Neural cell (in vitro differentiated cells): Measurements from ENCODE around the gene SYNGR1.

Experiments
- EZH2 ChIP-seq: fragments of 200-600, 300-800 bp; shearing (Covaris generic), sonication (generic); IDR thresholded peaks from 2 replicates; pipeline ENCODE4 v1.6.1; 2014; ENCODE audit warnings: antibody characterized with exemption, low read length, borderline replicate concordance, mild to moderate bottlenecking; ENCODE audit not compliant: insufficient read depth, poor library complexity, severe bottlenecking
- RAD21 ChIP-seq: fragments of 450-650 bp; conservative IDR thresholded peaks from 2 replicates; pipeline ENCODE4 v1.6.1; 2014; ENCODE audit warnings: antibody characterized with exemption, mild to moderate bottlenecking, moderate library complexity
- TAF1 ChIP-seq: IDR thresholded peaks from 2 replicates; pipeline ENCODE4 v1.6.1; 2012; ENCODE audit warnings: low read depth
- TF ChIP-seq, protein P1 (sequence below): fragments of 450-650 bp; IDR thresholded peaks from 2 replicates; pipeline ENCODE4 v1.5.1; 2014; ENCODE audit warnings: antibody characterized with exemption, mild to moderate bottlenecking, moderate library complexity; ENCODE audit not compliant: poor library complexity, severe bottlenecking
- TF ChIP-seq, protein P2 (sequence below): IDR thresholded peaks from 2 replicates; pipeline ENCODE4 v1.6.1; 2012; ENCODE audit warnings: borderline replicate concordance

DNA sequence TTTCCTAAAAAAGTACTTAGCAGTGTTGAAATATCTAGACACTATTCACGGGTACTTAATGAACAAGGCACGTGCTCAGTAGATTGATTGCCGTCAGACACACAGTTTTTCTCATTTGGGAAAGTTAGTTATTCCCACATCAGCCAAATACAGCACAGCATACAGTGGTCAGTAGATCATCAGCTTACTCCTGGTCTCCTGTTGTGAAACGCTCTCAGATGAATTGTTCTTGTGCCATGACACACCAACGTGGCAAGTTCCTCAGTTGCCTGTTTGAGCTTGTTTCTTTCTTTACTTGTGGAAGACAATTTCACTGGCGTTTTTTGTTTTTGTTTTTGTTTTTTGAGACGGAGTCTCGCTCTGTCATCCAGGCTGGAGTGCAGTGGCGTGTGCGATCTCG, 58.4 kb downstream of the SYNGR1 start:
- TF ChIP-seq, protein P1, sequence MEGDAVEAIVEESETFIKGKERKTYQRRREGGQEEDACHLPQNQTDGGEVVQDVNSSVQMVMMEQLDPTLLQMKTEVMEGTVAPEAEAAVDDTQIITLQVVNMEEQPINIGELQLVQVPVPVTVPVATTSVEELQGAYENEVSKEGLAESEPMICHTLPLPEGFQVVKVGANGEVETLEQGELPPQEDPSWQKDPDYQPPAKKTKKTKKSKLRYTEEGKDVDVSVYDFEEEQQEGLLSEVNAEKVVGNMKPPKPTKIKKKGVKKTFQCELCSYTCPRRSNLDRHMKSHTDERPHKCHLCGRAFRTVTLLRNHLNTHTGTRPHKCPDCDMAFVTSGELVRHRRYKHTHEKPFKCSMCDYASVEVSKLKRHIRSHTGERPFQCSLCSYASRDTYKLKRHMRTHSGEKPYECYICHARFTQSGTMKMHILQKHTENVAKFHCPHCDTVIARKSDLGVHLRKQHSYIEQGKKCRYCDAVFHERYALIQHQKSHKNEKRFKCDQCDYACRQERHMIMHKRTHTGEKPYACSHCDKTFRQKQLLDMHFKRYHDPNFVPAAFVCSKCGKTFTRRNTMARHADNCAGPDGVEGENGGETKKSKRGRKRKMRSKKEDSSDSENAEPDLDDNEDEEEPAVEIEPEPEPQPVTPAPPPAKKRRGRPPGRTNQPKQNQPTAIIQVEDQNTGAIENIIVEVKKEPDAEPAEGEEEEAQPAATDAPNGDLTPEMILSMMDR: no peak
- TF ChIP-seq, protein P2, sequence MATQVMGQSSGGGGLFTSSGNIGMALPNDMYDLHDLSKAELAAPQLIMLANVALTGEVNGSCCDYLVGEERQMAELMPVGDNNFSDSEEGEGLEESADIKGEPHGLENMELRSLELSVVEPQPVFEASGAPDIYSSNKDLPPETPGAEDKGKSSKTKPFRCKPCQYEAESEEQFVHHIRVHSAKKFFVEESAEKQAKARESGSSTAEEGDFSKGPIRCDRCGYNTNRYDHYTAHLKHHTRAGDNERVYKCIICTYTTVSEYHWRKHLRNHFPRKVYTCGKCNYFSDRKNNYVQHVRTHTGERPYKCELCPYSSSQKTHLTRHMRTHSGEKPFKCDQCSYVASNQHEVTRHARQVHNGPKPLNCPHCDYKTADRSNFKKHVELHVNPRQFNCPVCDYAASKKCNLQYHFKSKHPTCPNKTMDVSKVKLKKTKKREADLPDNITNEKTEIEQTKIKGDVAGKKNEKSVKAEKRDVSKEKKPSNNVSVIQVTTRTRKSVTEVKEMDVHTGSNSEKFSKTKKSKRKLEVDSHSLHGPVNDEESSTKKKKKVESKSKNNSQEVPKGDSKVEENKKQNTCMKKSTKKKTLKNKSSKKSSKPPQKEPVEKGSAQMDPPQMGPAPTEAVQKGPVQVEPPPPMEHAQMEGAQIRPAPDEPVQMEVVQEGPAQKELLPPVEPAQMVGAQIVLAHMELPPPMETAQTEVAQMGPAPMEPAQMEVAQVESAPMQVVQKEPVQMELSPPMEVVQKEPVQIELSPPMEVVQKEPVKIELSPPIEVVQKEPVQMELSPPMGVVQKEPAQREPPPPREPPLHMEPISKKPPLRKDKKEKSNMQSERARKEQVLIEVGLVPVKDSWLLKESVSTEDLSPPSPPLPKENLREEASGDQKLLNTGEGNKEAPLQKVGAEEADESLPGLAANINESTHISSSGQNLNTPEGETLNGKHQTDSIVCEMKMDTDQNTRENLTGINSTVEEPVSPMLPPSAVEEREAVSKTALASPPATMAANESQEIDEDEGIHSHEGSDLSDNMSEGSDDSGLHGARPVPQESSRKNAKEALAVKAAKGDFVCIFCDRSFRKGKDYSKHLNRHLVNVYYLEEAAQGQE: no peak
- TF ChIP-seq EZH2 (no peak), TAF1 (no peak), RAD21 (no peak)
